Measurements from ENCODE around the gene MBTPS1. TPM values are rescaled to one million over a fixed set of nuclear protein-coding genes. Genes with fewer than 3 reads are reported as not detected.

Gene MBTPS1
- total RNA-seq, 1 donor from 2014 or later: 65.7 TPM

GRCh38 chr16:84105301-84105815, 11.4 kb downstream of the MBTPS1 start:
- intact Hi-C loops (cut with micrococcal nuclease): no loop called here

DNA sequence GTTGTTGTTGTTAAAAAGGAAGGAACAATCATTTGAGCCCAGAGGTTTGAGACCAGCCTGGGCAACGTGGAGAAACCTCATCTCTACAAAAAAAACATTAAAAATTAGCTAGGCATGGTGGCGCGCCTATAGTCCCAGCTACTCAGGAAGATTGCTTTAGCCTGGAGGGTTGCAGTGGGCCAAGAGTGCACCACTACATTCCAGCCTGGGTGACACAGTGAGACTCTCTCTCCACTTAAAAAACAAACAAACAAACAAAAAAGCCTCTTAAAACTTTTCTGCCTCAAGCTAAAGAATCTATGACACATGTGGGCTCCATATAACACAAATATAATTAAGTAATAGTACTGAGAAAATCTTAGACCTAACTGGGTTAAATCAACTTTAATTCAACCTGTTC, 12.5 kb downstream of the MBTPS1 start:
- intact Hi-C loops (cut with micrococcal nuclease): no loop called here

DNA sequence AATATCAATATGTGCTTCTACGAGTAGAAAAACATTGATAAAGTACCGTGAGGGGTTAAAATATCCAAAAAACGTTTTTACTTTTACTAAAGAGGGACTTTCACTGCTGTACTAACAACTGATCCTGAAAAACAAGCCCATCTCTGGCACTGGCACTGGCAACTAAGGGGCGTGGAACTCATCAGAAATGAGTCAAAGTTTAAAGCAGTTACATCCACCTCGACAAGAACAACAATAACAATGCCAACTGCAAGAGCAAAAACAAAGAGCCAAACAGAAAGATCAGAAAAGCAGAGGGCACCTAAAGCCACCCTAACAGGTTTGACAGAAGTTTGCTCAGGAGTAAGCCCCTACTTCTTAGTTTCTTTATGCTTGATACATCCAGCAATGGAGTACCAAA, 13.1 kb downstream of the MBTPS1 start:
- intact Hi-C loops (cut with micrococcal nuclease): no loop called here

DNA sequence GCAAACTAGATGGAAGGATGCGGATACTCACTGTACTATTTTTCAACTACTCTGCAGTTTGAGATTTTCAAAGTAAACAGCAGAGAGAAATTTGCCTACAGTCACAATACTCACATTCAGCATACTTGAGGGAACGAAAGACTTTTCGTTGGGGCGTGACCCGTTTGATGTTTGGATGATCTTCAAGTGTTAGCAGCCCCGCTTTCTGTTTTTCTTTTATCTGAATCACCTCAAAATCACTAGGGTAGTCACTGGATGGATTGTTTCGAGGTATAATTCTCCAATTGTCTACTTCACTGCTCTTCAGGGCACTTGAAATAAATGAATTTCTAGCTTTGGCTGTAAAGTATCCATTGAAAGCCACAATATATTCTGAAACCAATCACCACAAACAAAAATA, 17.8 kb downstream of the MBTPS1 start:
- intact Hi-C loops (cut with micrococcal nuclease): loop anchor here (1.0 kb wide), 5 partner anchors 11 to 88 kb away; partner anchors contain the start of genes DNAAF1, HSDL1, MBTPS1 and TAF1C

DNA sequence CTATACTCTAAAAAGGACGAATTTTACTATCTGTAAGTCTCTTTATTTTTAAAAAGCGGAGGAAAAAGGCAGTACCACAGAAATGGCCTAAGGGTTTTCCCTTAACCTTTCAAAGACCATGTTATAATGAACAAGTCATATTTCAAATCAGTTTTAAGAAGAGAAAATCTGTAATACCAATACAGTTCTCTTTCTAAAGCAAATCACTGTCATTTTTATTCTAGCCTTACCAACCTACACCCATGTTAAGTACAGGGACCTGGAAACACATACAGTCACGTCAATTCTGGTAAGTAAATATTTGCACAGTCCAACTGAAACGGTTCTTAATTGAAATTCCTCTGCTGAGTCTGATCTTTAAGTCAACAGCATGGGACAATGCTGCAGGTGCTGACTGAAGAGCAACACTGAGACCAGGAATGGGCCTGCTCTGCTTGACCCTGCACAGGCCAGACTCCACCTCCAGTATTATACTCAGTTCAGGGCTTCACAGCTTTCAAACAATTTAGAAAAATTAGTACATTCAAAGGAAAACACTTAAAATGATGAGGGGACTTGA, 20.2 kb downstream of the MBTPS1 start:
- intact Hi-C loops (cut with micrococcal nuclease): no loop called here

DNA sequence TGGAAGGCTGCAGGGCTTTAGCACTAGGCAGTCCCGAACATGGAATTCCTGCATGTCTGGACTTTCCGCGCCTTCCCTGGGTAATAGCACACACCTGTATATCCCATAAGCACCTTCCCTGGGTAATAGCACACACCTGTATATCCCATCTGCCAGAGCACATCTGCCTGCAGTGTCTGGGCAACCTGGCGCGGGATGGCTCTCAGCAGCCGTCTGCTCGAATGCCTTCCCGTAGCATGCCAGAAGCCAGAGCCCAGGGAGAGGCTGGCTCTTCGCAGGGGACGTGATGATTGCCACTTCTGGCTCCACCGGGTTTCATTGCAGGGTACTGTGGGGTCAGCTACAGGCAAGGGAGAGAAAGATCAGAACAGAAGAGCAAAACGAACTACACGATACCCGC, 21.3 kb downstream of the MBTPS1 start:
- intact Hi-C loops (cut with micrococcal nuclease): no loop called here

DNA sequence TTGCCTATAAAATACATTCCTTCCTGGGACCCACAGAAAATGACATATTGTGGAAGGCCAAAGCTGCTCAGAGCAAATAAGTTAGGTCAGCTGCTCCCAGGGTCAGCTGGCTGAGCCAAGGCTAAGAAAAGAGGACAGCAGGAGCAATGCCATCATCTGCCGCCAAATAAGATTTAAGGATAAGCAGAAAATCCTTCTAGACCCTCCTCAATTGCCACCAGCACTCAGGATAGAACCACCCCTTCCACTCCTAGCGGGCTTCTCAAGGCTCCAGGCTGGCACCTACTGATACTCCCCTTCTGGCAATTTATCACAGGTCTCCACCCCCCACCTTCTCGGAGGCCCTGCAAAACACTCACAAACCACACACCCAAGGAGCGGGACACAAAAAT, 22.9 kb downstream of the MBTPS1 start:
- intact Hi-C loops (cut with micrococcal nuclease): no loop called here

- intact Hi-C loops (cut with micrococcal nuclease): no loop called here
Measured at GRCh38 chr16:84093120-84093878, 23.4 kb downstream of the MBTPS1 start.

DNA sequence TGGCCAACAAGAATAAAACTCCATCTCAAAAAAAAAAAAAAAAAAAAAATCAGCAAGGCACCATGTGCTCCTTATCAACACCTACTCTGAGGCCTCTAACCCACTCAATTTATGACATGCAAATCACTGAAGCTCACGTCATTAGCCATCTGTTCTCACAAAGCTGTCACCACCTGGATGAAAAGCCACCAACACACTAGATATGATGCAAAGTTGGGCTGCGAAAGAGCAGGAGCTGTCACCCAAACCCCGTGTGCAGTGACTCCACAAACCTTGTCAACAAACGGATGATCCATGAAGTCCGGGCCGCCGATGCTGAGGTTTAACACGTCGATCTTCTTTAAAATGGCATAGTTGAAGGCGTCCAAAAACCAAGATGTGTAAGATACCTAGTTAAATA, 25.3 kb downstream of the MBTPS1 start:
- intact Hi-C loops (cut with micrococcal nuclease): no loop called here

GRCh38 chr16:84090211-84090610, 26.5 kb downstream of the MBTPS1 start:
- intact Hi-C loops (cut with micrococcal nuclease): no loop called here

- intact Hi-C loops (cut with micrococcal nuclease): loop anchor here (1.0 kb wide), 4 partner anchors 10 to 98 kb away; partner anchors contain the start of genes MBTPS1 and TAF1C
Measured at GRCh38 chr16:84088695-84089395, 27.9 kb downstream of the MBTPS1 start.

DNA sequence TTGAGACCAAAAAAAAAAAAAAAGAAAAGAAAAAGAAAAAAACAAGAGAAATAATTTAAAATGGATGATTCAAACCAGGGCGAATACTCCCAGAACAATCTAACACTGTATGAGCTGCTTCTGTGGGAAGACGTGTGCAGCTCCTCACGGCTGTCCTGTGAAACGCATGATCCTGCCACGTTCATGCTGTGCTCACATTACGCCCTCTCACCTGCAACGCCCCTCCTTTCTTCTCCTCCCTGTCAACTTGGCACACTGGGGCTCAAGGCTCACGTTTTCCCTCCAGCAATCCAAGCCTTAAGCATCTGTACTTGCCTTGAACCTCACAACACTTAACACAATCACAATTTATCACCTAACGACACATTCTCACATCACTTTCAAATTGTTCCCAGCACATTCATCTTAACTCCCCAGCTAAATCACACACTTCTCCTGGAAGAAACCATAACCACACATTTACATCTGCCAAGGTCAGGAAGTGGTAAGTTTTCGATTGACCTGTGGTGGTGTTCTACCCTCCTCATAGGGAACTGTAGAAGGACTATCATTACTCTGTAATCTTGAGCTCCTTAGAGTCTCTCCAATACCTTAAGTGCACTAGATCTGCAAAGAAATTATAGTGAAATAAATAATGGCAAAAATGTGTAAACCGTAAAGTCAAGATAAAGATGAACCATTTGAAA, 29.1 kb downstream of the MBTPS1 start:
- intact Hi-C loops (cut with micrococcal nuclease): loop anchor here (1.0 kb wide), 4 partner anchors 12 to 100 kb away; partner anchors contain the start of genes MBTPS1 and TAF1C

GRCh38 chr16:84087001-84087400, 29.7 kb downstream of the MBTPS1 start:
- intact Hi-C loops (cut with micrococcal nuclease): no loop called here

DNA sequence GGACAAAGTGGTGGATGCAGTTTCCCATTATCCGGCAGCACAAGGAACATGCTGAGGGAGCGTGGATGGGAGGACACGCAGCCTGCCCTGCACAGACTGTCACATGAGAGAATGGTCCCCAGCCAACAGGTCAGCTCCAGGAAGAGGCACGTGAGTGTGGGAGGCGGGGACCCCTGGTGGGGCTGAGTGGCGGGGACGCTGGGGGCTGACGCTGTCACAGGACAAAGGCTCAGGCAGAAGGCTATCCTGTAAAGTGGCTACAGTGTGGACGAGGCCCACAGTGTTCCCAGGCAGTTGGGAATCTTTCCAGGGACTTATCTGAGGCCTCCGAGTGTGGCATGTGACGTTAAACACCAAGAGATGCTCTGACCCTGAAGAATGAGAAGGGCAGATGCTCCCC, 30.4 kb downstream of the MBTPS1 start:
- intact Hi-C loops (cut with micrococcal nuclease): no loop called here

DNA sequence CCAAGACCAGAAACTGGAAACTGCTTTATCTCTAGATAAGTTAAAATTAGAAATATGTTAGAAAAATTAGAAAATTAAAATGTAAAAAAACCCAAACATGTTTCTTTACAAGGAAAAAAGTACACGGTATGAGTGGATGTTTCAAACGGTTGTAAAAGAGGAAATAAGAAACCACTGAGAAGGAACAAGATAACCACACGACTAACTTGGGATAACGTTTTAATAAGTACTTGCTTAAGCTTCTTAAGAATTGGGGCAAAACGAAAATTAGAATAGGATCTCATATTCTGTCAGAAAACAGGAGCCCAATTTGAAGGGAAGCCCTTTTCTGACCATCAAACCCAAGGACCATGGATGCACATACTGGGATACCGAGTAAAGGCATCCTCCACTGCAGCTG, 31.0 kb downstream of the MBTPS1 start:
- intact Hi-C loops (cut with micrococcal nuclease): no loop called here

GRCh38 chr16:84085271-84085667, 31.5 kb downstream of the MBTPS1 start:
- intact Hi-C loops (cut with micrococcal nuclease): no loop called here

DNA sequence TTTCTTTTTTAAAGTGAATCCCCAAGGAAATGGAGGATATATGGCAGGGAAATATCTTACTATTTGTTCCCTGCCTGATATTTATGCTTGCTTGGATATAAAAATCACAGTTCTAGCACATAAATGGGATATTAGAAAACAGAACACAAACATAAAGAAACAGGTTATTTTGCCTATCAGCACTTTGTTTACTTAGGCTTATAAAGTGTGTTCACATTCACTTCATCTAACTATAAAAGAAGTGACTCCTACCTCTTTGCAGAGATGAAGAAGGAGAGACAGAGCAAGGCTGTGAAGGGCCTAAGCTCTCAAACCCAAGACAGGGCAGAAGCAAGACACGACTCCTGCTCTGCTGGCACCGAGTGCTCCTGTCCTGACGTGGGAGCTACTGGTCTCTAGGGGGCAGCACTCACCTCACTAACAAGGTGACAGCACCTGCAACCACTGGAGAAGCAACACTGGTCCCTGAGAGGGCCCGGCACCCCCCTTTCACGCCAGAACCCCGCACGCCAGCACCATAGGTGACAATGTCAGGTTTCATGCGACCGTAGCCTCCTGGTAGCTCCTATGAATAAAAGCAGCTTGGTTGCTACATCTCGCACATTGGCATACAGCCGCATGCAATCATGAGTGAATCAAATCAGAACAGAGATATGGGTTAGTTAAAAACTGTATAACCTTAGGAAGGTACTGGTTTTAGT, 32.0 kb downstream of the MBTPS1 start:
- intact Hi-C loops (cut with micrococcal nuclease): loop anchor here (1.0 kb wide), 4 partner anchors 15 to 103 kb away; partner anchors contain the start of genes MBTPS1 and TAF1C

GRCh38 chr16:84082835-84083569, 33.7 kb downstream of the MBTPS1 start:
- intact Hi-C loops (cut with micrococcal nuclease): no loop called here

DNA sequence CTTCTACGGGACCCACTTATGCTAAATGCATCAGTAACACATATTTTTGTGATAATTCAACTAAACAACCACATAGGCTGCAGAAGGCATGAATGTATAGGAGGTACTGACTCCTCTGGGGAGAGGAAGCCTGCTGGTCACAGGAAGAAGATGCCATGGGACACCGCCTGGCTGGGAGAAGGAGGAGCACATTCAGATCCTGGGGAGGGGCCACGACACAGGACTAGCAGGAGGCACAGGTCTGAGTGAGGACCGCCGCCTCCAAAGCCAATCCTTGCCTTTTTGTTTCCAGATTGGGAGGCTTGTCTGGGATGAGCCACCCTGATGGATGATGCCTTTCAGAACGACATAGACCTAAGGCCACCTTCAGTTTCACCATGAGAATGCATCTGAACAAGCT, 34.6 kb downstream of the MBTPS1 start:
- intact Hi-C loops (cut with micrococcal nuclease): no loop called here

DNA sequence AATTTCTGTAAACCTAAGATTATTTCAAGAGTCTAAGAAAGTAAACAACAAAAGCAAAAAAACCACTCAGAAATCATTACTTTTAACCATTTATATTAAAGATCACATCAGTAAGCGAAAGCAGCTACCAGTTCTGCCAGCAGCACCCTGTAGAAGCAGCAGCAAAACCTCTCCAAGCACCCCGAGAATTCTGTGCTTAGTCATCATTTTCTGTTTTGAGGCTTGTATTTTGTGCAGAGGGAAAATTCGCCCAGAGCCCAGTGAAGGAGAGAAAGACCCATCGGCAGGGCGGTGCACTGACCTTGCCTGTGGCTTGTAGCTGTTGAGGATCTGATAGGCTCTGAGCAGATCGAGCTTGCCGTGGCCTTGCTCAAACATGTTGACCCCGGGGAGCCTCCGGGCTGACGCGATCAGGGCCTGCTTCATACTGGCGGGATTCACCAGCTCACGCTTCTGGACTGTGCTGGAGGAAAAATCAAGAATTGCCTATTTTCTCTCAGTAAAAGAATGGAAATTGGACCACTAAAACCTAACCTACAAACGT, 35.2 kb downstream of the MBTPS1 start:
- intact Hi-C loops (cut with micrococcal nuclease): no loop called here

All from T-helper 1 cell treated with Interleukin-12 subunit alpha and Interleukin-12 subunit beta and Interleukin-4 antibody, amounts not matched to agents 30 ng/mL and 1 ng/mL, for 36 hours (primary cell).